ENCODE measurements around the gene NFIX. TPM values are rescaled to one million over a fixed set of nuclear protein-coding genes. Genes with fewer than 3 reads are reported as not detected.

The NFIX gene
- total RNA-seq, 4 donors from 2014 or later, result 25.4 to 53.1 (median 29.3) TPM

DNA sequence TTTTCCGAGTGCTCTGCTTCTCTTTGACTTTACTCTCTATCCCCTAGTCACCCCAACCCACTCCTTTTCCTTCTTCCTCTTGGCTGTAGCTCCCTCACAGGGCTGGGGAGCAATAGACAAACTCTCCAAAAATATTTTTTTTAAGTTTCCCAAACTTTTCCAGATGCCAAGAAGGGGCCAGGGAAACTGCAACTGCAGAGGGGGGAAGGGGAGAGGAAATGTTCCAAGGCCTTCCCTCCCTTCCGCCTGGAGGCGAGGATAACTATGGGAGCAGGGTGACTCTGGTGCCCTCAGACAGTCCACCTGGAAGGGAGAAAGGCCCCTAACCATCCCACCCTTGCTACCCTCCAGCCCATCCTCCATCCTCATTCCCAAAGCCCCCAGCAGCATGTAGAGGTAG lies 58.0 kb downstream of the NFIX start:
- H3K36me3 ChIP-seq, result no peaks in the 10 kb centered on the region
- intact Hi-C loops (cut with DNase I; ENCODE audit: low total_unique reads) (no loop called here), in situ Hi-C loops (cut with MboI; ENCODE audit: low pct_ligation_motif_present in 1 of 4, low pct_unique_long_range_greater_than_20kb in 1 of 4, low sequenced_read_pairs in 3 of 4) (no loop called here)
- TF ChIP-seq, protein P1, sequence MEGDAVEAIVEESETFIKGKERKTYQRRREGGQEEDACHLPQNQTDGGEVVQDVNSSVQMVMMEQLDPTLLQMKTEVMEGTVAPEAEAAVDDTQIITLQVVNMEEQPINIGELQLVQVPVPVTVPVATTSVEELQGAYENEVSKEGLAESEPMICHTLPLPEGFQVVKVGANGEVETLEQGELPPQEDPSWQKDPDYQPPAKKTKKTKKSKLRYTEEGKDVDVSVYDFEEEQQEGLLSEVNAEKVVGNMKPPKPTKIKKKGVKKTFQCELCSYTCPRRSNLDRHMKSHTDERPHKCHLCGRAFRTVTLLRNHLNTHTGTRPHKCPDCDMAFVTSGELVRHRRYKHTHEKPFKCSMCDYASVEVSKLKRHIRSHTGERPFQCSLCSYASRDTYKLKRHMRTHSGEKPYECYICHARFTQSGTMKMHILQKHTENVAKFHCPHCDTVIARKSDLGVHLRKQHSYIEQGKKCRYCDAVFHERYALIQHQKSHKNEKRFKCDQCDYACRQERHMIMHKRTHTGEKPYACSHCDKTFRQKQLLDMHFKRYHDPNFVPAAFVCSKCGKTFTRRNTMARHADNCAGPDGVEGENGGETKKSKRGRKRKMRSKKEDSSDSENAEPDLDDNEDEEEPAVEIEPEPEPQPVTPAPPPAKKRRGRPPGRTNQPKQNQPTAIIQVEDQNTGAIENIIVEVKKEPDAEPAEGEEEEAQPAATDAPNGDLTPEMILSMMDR (IDR thresholded peaks at IDR 0.05), result no peak
- H3K27me3 ChIP-seq, result no peaks in the 10 kb centered on the region
- peaks cover 74 to 83% (median 81%) of the 10 kb centered on the region in 4 donors for H3K4me1 ChIP-seq
- peak overlapping the region; percentile 86 to 94 (median 92) for H3K27ac ChIP-seq
- H3K4me3 ChIP-seq, result no peak overlapping the region
- no peak for DNase-seq
- H3K9me3 ChIP-seq, result no peaks in the 10 kb centered on the region
- WGBS, 2 donors (ENCODE audit: low coverage in 1 of 2), result 66% methylated on average over 3 of the region's 3 CpGs; no CpG with 5 or more reads in 1 of the 2 donors

DNA sequence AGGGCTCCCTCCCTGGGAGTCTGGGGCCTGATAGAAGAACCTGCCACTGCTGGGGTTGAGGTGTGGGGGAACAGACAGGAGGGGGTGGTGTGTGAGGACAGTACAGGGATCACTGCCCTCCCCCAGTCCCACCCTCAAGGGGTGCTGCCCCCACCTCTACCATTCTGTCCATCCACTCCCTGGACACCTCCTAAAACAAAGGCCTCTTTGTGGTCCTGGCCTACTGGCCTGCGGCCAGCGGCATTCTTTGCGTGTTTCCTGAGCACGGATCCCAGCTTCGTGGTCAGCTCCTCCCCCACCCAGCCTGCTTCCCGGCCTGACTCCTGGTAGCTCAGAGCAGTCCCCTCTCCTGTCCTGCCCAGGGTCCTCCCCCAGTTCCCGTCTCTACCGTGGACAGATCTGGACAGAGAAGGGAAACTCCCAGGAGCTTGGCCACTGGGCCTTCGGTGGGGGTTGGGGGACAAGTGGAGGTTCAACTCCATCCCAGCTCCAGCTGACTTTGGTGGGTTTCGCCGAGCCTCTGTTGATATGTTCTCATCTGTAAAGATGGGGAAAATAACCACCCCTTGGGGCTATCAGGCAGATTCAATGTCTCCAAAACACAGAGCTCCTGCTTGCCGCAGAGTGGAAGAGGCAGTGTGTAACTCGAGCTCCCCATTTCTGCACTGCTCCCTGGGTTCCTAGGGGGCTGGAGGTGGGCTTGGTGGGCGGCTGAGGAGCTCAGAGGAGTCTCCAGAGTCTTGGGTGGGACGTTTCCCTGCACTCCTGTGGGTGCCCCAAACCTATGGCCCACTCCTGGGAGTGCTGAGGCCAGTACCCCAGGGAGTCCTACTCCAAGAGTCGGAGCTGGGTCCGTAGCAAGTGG lies 58.7 kb downstream of the NFIX start:
- Histone ChIP-seq H3K4me3 (no peak overlapping the region), H3K27ac (peak overlapping the region; percentile 86 to 94 (median 92)), H3K4me1 (peaks cover 76 to 90% (median 84%) of the 10 kb centered on the region in 4 donors), H3K27me3 (no peaks in the 10 kb centered on the region), H3K9me3 (no peaks in the 10 kb centered on the region), H3K36me3 (no peaks in the 10 kb centered on the region)
- intact Hi-C loops (cut with DNase I; ENCODE audit: low total_unique reads), result no loop called here
- TF ChIP-seq EP300 (IDR thresholded peaks at IDR 0.05; ENCODE audit: low read depth), result no peak
- TF ChIP-seq POLR2AphosphoS5 (IDR thresholded peaks at IDR 0.05), result peak in 1 of 3 donors; percentile 26
- WGBS, 2 donors (ENCODE audit: low coverage in 1 of 2), result 50% methylated on average over 17 of the region's 17 CpGs; no CpG with 5 or more reads in 1 of the 2 donors
- in situ Hi-C loops (cut with MboI; ENCODE audit: low pct_ligation_motif_present in 1 of 4, low pct_unique_long_range_greater_than_20kb in 1 of 4, low sequenced_read_pairs in 3 of 4), result no loop called here
- peak; percentile 79 for DNase-seq

DNA sequence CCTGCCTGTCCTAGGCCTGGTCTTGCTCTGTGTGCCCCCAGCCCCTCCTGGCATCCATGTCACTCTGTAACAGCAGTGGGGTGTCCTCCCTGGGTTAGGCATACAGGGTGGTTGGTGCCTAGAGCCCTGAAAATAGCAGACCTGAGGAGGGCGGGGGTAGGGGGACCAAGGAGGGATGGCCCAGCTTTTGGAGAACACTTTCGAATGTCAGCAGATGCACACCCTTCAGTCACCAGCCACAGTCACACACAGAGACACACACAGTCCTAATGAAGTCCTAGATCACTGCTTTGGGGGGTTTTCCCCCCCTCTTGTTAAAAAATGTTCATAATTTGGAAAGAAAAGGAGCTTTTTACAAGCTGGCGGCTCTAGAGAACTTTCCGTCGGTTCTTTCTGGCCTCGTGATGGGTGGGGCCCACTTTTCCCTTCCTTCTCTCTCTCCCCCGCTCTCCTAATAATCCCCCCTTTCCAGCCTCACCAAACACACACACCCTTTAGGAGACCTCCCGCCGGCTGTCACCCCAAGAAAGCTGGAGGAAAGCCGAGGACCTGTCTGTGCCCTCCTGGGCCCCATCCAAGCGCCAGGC lies 59.4 kb downstream of the NFIX start:
- Histone ChIP-seq H3K27me3 (no peaks in the 10 kb centered on the region), H3K36me3 (no peaks in the 10 kb centered on the region), H3K4me3 (no peak overlapping the region), H3K9me3 (no peaks in the 10 kb centered on the region), H3K27ac (peak overlapping the region; percentile 86 to 94 (median 92)), H3K4me1 (peaks cover 76 to 96% (median 86%) of the 10 kb centered on the region in 4 donors)
- 31 to 35% methylated on average over 5 to 11 of the region's 11 CpGs for WGBS, 2 donors (ENCODE audit: low coverage in 1 of 2)
- DNase-seq, result no peak
- no peak for TF ChIP-seq EP300 (IDR thresholded peaks at IDR 0.05; ENCODE audit: low read depth)
- no peak for TF ChIP-seq POLR2AphosphoS5 (IDR thresholded peaks at IDR 0.05)
- TF ChIP-seq, protein P1 (IDR thresholded peaks at IDR 0.05), result no peak
- no peak for TF ChIP-seq POLR2A (IDR thresholded peaks at IDR 0.05)
- intact Hi-C loops (cut with DNase I; ENCODE audit: low total_unique reads) (no loop called here), in situ Hi-C loops (cut with MboI; ENCODE audit: low pct_ligation_motif_present in 1 of 4, low pct_unique_long_range_greater_than_20kb in 1 of 4, low sequenced_read_pairs in 3 of 4) (no loop called here)

DNA sequence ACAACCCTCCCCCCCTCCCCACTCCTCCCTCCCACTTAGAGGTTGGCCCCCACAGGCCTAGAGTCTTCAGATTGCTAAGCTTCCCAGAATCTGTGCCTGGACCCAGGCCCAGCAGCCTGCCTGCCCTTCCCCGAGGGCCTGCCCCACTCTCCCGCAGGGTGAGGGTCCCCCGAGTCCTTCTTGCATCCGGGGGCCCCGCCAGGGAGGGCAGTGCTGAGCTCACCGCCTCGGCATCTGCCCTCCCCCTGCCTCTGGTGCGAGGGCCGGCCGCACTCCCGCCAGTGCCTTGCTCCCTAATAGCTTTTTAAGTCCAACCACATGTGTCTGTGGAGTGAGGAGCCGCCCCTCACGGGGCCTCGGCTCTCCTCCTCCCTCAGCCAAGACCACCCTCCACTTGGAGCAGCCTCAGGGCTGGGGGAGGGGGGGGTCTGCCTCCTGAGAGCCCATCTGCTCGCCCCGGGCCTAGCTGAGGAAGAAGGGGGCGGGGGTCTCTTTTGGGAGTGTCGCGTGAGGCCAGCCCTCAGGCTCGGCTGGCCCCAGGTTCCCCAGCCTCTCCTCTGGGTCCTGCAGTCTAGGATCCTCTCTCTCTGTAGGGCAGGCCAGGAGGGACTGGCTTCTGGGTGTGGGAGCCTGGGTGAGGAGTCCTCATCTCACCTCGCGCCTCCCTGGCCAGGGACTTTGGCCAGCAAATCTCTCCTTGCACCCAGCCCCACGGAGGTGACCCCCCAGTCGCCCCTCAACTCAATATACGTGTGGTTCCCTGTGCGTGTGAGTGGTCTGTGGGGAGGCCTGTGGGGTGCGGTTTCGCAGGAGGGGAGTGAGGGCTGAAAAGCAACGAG lies 60.2 kb downstream of the NFIX start:
- peaks cover 83 to 99% (median 90%) of the 10 kb centered on the region in 4 donors for H3K4me1 ChIP-seq

More for the DNA sequence above, 60.2 kb downstream of the NFIX start:
- TF ChIP-seq EP300 (IDR thresholded peaks at IDR 0.05; ENCODE audit: low read depth) (no peak), POLR2A (IDR thresholded peaks at IDR 0.05) (no peak), POLR2AphosphoS5 (IDR thresholded peaks at IDR 0.05) (peak in 2 of 3 donors; percentile 8 to 21)
- TF ChIP-seq, protein P1 (IDR thresholded peaks at IDR 0.05), result peak in 1 of 5 experiments; percentile 8
- Histone ChIP-seq H3K9me3 (no peaks in the 10 kb centered on the region), H3K36me3 (no peaks in the 10 kb centered on the region), H3K27me3 (no peaks in the 10 kb centered on the region), H3K4me3 (peak overlapping the region in 1 of 4 donors; percentile 8), H3K27ac (peak overlapping the region; percentile 86 to 94 (median 92))
- intact Hi-C loops (cut with DNase I; ENCODE audit: low total_unique reads), result no loop called here
- 45% methylated on average over 24 of the region's 29 CpGs; no CpG with 5 or more reads in 1 of the 2 donors for WGBS, 2 donors (ENCODE audit: low coverage in 1 of 2)
- DNase-seq, result peak; percentile 54
- in situ Hi-C loops (cut with MboI; ENCODE audit: low pct_ligation_motif_present in 1 of 4, low pct_unique_long_range_greater_than_20kb in 1 of 4, low sequenced_read_pairs in 3 of 4), result no loop called here
